ENCODE measurements around the gene PARS2. TPM values are rescaled to one million over a fixed set of nuclear protein-coding genes. Genes with fewer than 3 reads are reported as not detected.

The PARS2 gene
- polyA plus RNA-seq, 1 donor, result 9.4 TPM

- DNase-seq, result no peak
Measured at GRCh38 chr1:54741531-54741930, 22.8 kb downstream of the PARS2 start.

GRCh38 chr1:54738244-54738643 lies 26.1 kb downstream of the PARS2 start:
- no peak for DNase-seq

GRCh38 chr1:54736685-54737084 lies 27.6 kb downstream of the PARS2 start:
- DNase-seq, result no peak

- DNase-seq, result no peak
Measured at GRCh38 chr1:54728027-54728426, 36.3 kb downstream of the PARS2 start.

GRCh38 chr1:54724771-54725170 lies 39.6 kb downstream of the PARS2 start:
- DNase-seq, result no peak

GRCh38 chr1:54723985-54724384 lies 40.3 kb downstream of the PARS2 start:
- no peak for DNase-seq

GRCh38 chr1:54721719-54722118 lies 42.6 kb downstream of the PARS2 start:
- no peak for DNase-seq

GRCh38 chr1:54716299-54717047 lies 47.9 kb downstream of the PARS2 start:
- no peak for DNase-seq

GRCh38 chr1:54715493-54716298 lies 48.6 kb downstream of the PARS2 start, which contains the start of gene TTC4:
Gene TTC4, plus strand, starts transcription at chr1:54715861. Its CDS starts 48 bp downstream, at chr1:54715909.
- peak; percentile 81 for DNase-seq

- DNase-seq, result no peak
Measured at GRCh38 chr1:54714881-54715492, 49.3 kb downstream of the PARS2 start.

- no peak for DNase-seq
Measured at GRCh38 chr1:54711536-54711935, 52.8 kb downstream of the PARS2 start.

- DNase-seq, result no peak
Measured at GRCh38 chr1:54710841-54711240, 53.5 kb downstream of the PARS2 start.

- DNase-seq, result no peak
Measured at GRCh38 chr1:54710434-54710833, 53.9 kb downstream of the PARS2 start.

GRCh38 chr1:54709547-54710292 lies 54.6 kb downstream of the PARS2 start:
- DNase-seq, result no peak

- no peak for DNase-seq
Measured at GRCh38 chr1:54708385-54708784, 55.9 kb downstream of the PARS2 start.

Other genes starting within 250 kb of the PARS2 start
- gene ACOT11, start 216.3 kb downstream of the PARS2 start, polyA plus RNA-seq (ENCODE audit: insufficient read length), result 13.6 TPM
- 32.2 TPM for gene FAM151A, start 141.0 kb downstream of the PARS2 start, polyA plus RNA-seq (ENCODE audit: insufficient read length)
- gene MROH7, start 122.7 kb downstream of the PARS2 start, polyA plus RNA-seq (ENCODE audit: insufficient read length), result 14.8 TPM
- 37.4 TPM for gene TTC4, start 48.7 kb downstream of the PARS2 start, polyA plus RNA-seq (ENCODE audit: insufficient read length)
- 7.3 TPM for gene TTC22, start 36.8 kb upstream of the PARS2 start, polyA plus RNA-seq (ENCODE audit: insufficient read length)
- gene DHCR24, start 122.7 kb upstream of the PARS2 start, polyA plus RNA-seq (ENCODE audit: insufficient read length), result 63.6 TPM
- 0.83 TPM for gene TMEM61, start 216.1 kb upstream of the PARS2 start, polyA plus RNA-seq (ENCODE audit: insufficient read length)
- gene BSND, start 234.4 kb upstream of the PARS2 start, polyA plus RNA-seq (ENCODE audit: insufficient read length), result 4.1 TPM

Data from left kidney (tissue), 2 donors.